ENCODE measurements around the gene RAI14.

RAI14 gene

GRCh38 chr5:34787035-34787434 lies 130.9 kb downstream of the RAI14 start:
- no peak for DNase-seq
- intact Hi-C loops (cut with DNase I; ENCODE audit: low total_unique reads): no loop called here
- H3K4me1 ChIP-seq: peaks cover 0 to 16% (median 7%) of the 10 kb centered on the region in 4 donors

GRCh38 chr5:34789021-34789531 lies 132.9 kb downstream of the RAI14 start:
- H3K4me1 ChIP-seq: peaks cover 0 to 16% (median 7%) of the 10 kb centered on the region in 4 donors
- no peak for TF ChIP-seq CTCF (IDR thresholded peaks at IDR 0.05)
- H3K36me3 ChIP-seq: no peaks in the 10 kb centered on the region
- H3K9me3 ChIP-seq: no peaks in the 10 kb centered on the region
- H3K27me3 ChIP-seq: no peaks in the 10 kb centered on the region
- peak; percentile 26 to 70 for DNase-seq
- peak overlapping the region in 1 of 2 donors; percentile 7 for H3K27ac ChIP-seq
- no peak overlapping the region for H3K4me3 ChIP-seq
- intact Hi-C loops (cut with DNase I; ENCODE audit: low total_unique reads): no loop called here

More at GRCh38 chr5:34787035-34787434, 130.9 kb downstream of the RAI14 start:
- Histone ChIP-seq H3K27me3 (no peaks in the 10 kb centered on the region), H3K27ac (no peak overlapping the region), H3K4me3 (no peak overlapping the region), H3K9me3 (no peaks in the 10 kb centered on the region), H3K36me3 (no peaks in the 10 kb centered on the region)
- no peak for TF ChIP-seq CTCF (IDR thresholded peaks at IDR 0.05)

- H3K36me3 ChIP-seq: no peaks in the 10 kb centered on the region
- no peaks in the 10 kb centered on the region for H3K27me3 ChIP-seq
- peaks cover 0 to 16% (median 7%) of the 10 kb centered on the region in 4 donors for H3K4me1 ChIP-seq
- TF ChIP-seq CTCF (IDR thresholded peaks at IDR 0.05): no peak
- H3K4me3 ChIP-seq: no peak overlapping the region
- H3K27ac ChIP-seq: peak overlapping the region in 1 of 2 donors; percentile 7
- intact Hi-C loops (cut with DNase I; ENCODE audit: low total_unique reads): no loop called here
- no peaks in the 10 kb centered on the region for H3K9me3 ChIP-seq
- no peak for DNase-seq
These were observed 133.5 kb downstream of the RAI14 start for GRCh38 chr5:34789639-34790038.

- TF ChIP-seq CTCF (IDR thresholded peaks at IDR 0.05): no peak
These were observed 133.9 kb downstream of the RAI14 start for GRCh38 chr5:34790069-34790468.

GRCh38 chr5:34791761-34792244 lies 135.7 kb downstream of the RAI14 start:
- intact Hi-C loops (cut with DNase I; ENCODE audit: low total_unique reads): no loop called here
- DNase-seq: no peak

More at GRCh38 chr5:34790069-34790468, 133.9 kb downstream of the RAI14 start:
- intact Hi-C loops (cut with DNase I; ENCODE audit: low total_unique reads): no loop called here
- Histone ChIP-seq H3K36me3 (no peaks in the 10 kb centered on the region), H3K9me3 (no peaks in the 10 kb centered on the region), H3K27ac (no peak overlapping the region), H3K4me3 (no peak overlapping the region), H3K27me3 (no peaks in the 10 kb centered on the region), H3K4me1 (peaks cover 0 to 16% (median 7%) of the 10 kb centered on the region in 4 donors)
- no peak for DNase-seq

More at GRCh38 chr5:34791761-34792244, 135.7 kb downstream of the RAI14 start:
- no peaks in the 10 kb centered on the region for H3K27me3 ChIP-seq
- H3K36me3 ChIP-seq: peaks cover 3 to 9% (median 7%) of the 10 kb centered on the region in 3 donors
- H3K27ac ChIP-seq: no peak overlapping the region
- peaks cover 0 to 16% (median 7%) of the 10 kb centered on the region in 4 donors for H3K4me1 ChIP-seq
- H3K4me3 ChIP-seq: no peak overlapping the region
- no peak for TF ChIP-seq CTCF (IDR thresholded peaks at IDR 0.05)
- no peaks in the 10 kb centered on the region for H3K9me3 ChIP-seq

Measured in tibial artery (tissue), 4 donors.